H1 (cell line): ENCODE data around the gene AHI1. TPM values are rescaled to one million over a fixed set of nuclear protein-coding genes. Genes with fewer than 3 reads are reported as not detected.

ENCODE experiments used
- CTCF ChIA-PET: fragments of 300-600 bp; sonication (Branson Sonifier 250); formaldehyde crosslinking; loops from one replicate; lab custom pipeline; 2021; ENCODE audit not compliant: partially characterized antibody; lab: Charles Lee
- POLR2A ChIA-PET: fragments of 300-600 bp; sonication (Branson Sonifier 250); formaldehyde crosslinking; loops from one replicate; lab custom pipeline; 2021; ENCODE audit warnings: inconsistent platforms; ENCODE audit not compliant: partially characterized antibody; lab: Charles Lee
- DNase-seq, 2 experiments: peaks; one replicate each; pipeline versions ENCODE4 v3.0.0 to v3.0.0-alpha.2; 2010 to 2022; ENCODE audit warnings: low spot score in 2 of 2, low read depth in 1 of 2, mixed read lengths in 1 of 2
- FAIRE-seq: peaks from 2 replicates; lab custom pipeline; 2011; peaks lifted over from hg19 to GRCh38; lab: Jason Lieb, UNC
- H2AFZ ChIP-seq: 2 replicates; pipeline ENCODE4 v1.8.1; 2012; ENCODE audit warnings: low read length, inconsistent platforms
- H2AK5ac ChIP-seq: 2 replicates; pipeline ENCODE4 v1.6.1; 2013; ENCODE audit warnings: low read depth, low read length
- H2BK120ac ChIP-seq: replicated peaks from 2 replicates; pipeline ENCODE3; 2013; ENCODE audit warnings: low read depth, low read length, inconsistent platforms
- H2BK12ac ChIP-seq: 2 replicates; pipeline ENCODE4 v1.6.1; 2013; ENCODE audit warnings: low read depth, low read length
- H2BK15ac ChIP-seq: 2 replicates; pipeline ENCODE4 v1.6.1; 2013; ENCODE audit warnings: low read length
- H2BK20ac ChIP-seq: 2 replicates; pipeline ENCODE4 v1.6.1; 2013; ENCODE audit warnings: low read length
- H2BK5ac ChIP-seq: 2 replicates; pipeline ENCODE4 v1.6.1; 2013; ENCODE audit warnings: low read depth, low read length
- H3K14ac ChIP-seq: 2 replicates; pipeline ENCODE4 v1.6.1; 2013; ENCODE audit warnings: inconsistent platforms; ENCODE audit not compliant: insufficient read length
- H3K18ac ChIP-seq: 2 replicates; pipeline ENCODE4 v1.6.1; 2013; ENCODE audit warnings: low read length; ENCODE audit errors: extremely low read depth
- H3K23ac ChIP-seq: 2 replicates; pipeline ENCODE4 v1.6.1; 2013; ENCODE audit warnings: inconsistent platforms; ENCODE audit not compliant: insufficient read length
- H3K23me2 ChIP-seq: 2 replicates; pipeline ENCODE4 v1.6.1; 2013; ENCODE audit warnings: low read depth, low read length
- H3K27ac ChIP-seq: 2 replicates; pipeline ENCODE4 v1.6.1; 2011; ENCODE audit warnings: low read depth, low read length, inconsistent platforms
- H3K27me3 ChIP-seq, 4 experiments: replicated peaks in 1 of 4; 1 replicate in 1 of 4; 2 replicates in 3 of 4; pipeline versions ENCODE4 v1.6.1 to v1.8.1; 2011 to 2013; ENCODE audit warnings: low read length in 3 of 4, mild to moderate bottlenecking in 3 of 4, inconsistent platforms in 2 of 4, mixed read lengths in 2 of 4, moderate library complexity in 1 of 4; ENCODE audit not compliant: control insufficient read depth in 3 of 4, insufficient read depth in 3 of 4; ENCODE audit errors: extremely low read depth in 1 of 4
- H3K36me3 ChIP-seq, 4 experiments: 2 replicates each; pipeline versions ENCODE4 v1.6.1 to v1.8.1; 2011 to 2013; ENCODE audit warnings: mild to moderate bottlenecking in 4 of 4, low read length in 3 of 4, moderate library complexity in 2 of 4, control low read depth in 1 of 4, inconsistent platforms in 1 of 4; ENCODE audit not compliant: insufficient read depth in 4 of 4, control insufficient read depth in 2 of 4
- H3K4ac ChIP-seq: replicated peaks from 2 replicates; pipeline ENCODE3; 2013; ENCODE audit warnings: low read length, low read depth, mixed read lengths, inconsistent platforms; ENCODE audit not compliant: insufficient read length
- H3K4me1 ChIP-seq, 4 experiments: replicated peaks in 1 of 4; 1 replicate in 1 of 4; 2 replicates in 3 of 4; pipeline versions ENCODE4 v1.6.1 to v1.8.1; 2011 to 2013; ENCODE audit warnings: low read length in 3 of 4, inconsistent platforms in 2 of 4, mixed read lengths in 1 of 4; ENCODE audit not compliant: insufficient read depth in 4 of 4, control insufficient read depth in 3 of 4
- H3K4me2 ChIP-seq, 2 experiments: 2 replicates each; pipeline versions ENCODE4 v1.6.1 to v1.8.1; 2011 to 2013; ENCODE audit warnings: low read depth in 2 of 2, low read length in 2 of 2, control low read depth in 1 of 2, inconsistent platforms in 1 of 2, mild to moderate bottlenecking in 1 of 2; ENCODE audit not compliant: insufficient read depth in 1 of 2
- H3K4me3 ChIP-seq, 4 experiments: fragments of 200-600, 300-600 bp in 1 of 4; sonication (generic), shearing (Covaris generic), sonication (Bioruptor Twin) in 1 of 4; 2 replicates each; pipeline versions ENCODE4 v1.5.1 to v1.8.1; 2011 to 2016; ENCODE audit warnings: low read length in 4 of 4, low read depth in 3 of 4, control low read depth in 2 of 4, inconsistent platforms in 2 of 4, mild to moderate bottlenecking in 2 of 4, mixed read lengths in 1 of 4, moderate library complexity in 1 of 4; ENCODE audit not compliant: insufficient read depth in 2 of 4; ENCODE audit errors: extremely low read depth in 1 of 4
- H3K56ac ChIP-seq: replicated peaks from 2 replicates; pipeline ENCODE3; 2013; ENCODE audit warnings: low read depth, mild to moderate bottlenecking, mixed read lengths, low read length, inconsistent platforms; ENCODE audit not compliant: insufficient read length
- H3K79me1 ChIP-seq: 2 replicates; pipeline ENCODE4 v1.6.1; 2013; ENCODE audit warnings: low read depth, low read length, control low read depth
- H3K79me2 ChIP-seq, 2 experiments: 2 replicates each; pipeline versions ENCODE4 v1.6.1 to v1.8.1; 2012 to 2013; ENCODE audit warnings: low read length in 2 of 2, mild to moderate bottlenecking in 2 of 2, inconsistent platforms in 1 of 2; ENCODE audit not compliant: insufficient read depth in 2 of 2, control insufficient read depth in 1 of 2
- H3K9ac ChIP-seq, 4 experiments: replicated peaks in 1 of 4; 1 replicate in 1 of 4; 2 replicates in 3 of 4; pipeline versions ENCODE4 v1.6.1 to v1.8.1; 2011 to 2013; ENCODE audit warnings: low read depth in 3 of 4, low read length in 3 of 4, control low read depth in 2 of 4, mild to moderate bottlenecking in 2 of 4, moderate library complexity in 2 of 4, inconsistent platforms in 1 of 4; ENCODE audit errors: extremely low read depth in 1 of 4
- H3K9me3 ChIP-seq, 2 experiments: 2 replicates each; pipeline versions ENCODE4 v1.6.1 to v1.8.1; 2012 to 2013; ENCODE audit warnings: mild to moderate bottlenecking in 2 of 2, moderate library complexity in 2 of 2, control low read depth in 1 of 2, inconsistent platforms in 1 of 2, low read depth in 1 of 2, low read length in 1 of 2, mixed read lengths in 1 of 2; ENCODE audit not compliant: insufficient read depth in 2 of 2
- H4K20me1 ChIP-seq, 2 experiments: replicated peaks in 1 of 2; 2 replicates each; pipeline versions ENCODE3 to v1.8.1; 2011 to 2013; ENCODE audit warnings: inconsistent platforms in 2 of 2, low read length in 2 of 2, mild to moderate bottlenecking in 1 of 2; ENCODE audit not compliant: insufficient read depth in 2 of 2, control insufficient read depth in 1 of 2
- H4K5ac ChIP-seq: 2 replicates; pipeline ENCODE4 v1.6.1; 2013; ENCODE audit warnings: low read length, low read depth, mixed read lengths, inconsistent platforms; ENCODE audit not compliant: insufficient read length
- H4K8ac ChIP-seq: 2 replicates; pipeline ENCODE4 v1.8.0; 2013; ENCODE audit warnings: mild to moderate bottlenecking, moderate library complexity, low read length, inconsistent platforms; ENCODE audit not compliant: insufficient read depth; ENCODE audit errors: extremely low read depth
- H4K91ac ChIP-seq: replicated peaks from 2 replicates; pipeline ENCODE3; 2013; ENCODE audit warnings: low read length, mixed read lengths, inconsistent platforms; ENCODE audit not compliant: insufficient read length
- CEBPB ChIP-seq: IDR thresholded peaks from 2 replicates; pipeline ENCODE4 v1.6.1; 2012; ENCODE audit warnings: low read depth, low read length
- POLR2AphosphoS5 ChIP-seq: IDR thresholded peaks from 2 replicates; pipeline ENCODE4 v1.6.1; 2011; ENCODE audit warnings: low read depth, low read length
- RFX5 ChIP-seq: IDR thresholded peaks from 2 replicates; pipeline ENCODE4 v1.6.1; 2011; ENCODE audit warnings: low read depth, low read length, improper control_type of control experiment, borderline replicate concordance
- SIX5 ChIP-seq: IDR thresholded peaks from 2 replicates; pipeline ENCODE4 v1.6.1; 2011; ENCODE audit warnings: mild to moderate bottlenecking, low read depth, low read length
- SP1 ChIP-seq: IDR thresholded peaks from 2 replicates; pipeline ENCODE4 v1.6.1; 2011; ENCODE audit warnings: low read depth, low read length
- SRF ChIP-seq: IDR thresholded peaks from 2 replicates; pipeline ENCODE4 v1.6.1; 2011; ENCODE audit warnings: mild to moderate bottlenecking, low read depth, low read length, moderate library complexity
- TCF12 ChIP-seq: IDR thresholded peaks from 2 replicates; pipeline ENCODE4 v1.6.1; 2011; ENCODE audit warnings: low read depth, mild to moderate bottlenecking, low read length
- polyA plus RNA-seq, 7 experiments: library from polyadenylated mRNA; depleted of rRNA in 3 of 7; stranded (reverse) in 5 of 7; unstranded in 2 of 7; fragments of >200 nt in 5 of 7; fragments of 200-250 nt in 2 of 7; gene quantifications; 1 replicate in 5 of 7; 2 replicates in 1 of 7; 4 replicates in 1 of 7; pipeline versions ENCODE4 v1.2.1 to v1.2.3, GENCODE V29; 2011 to 2013; ENCODE audit warnings: missing spikeins in 2 of 7, mixed read lengths in 2 of 7
- total RNA-seq: library from RNA; stranded (reverse); fragmentation: NEBNext Ultra II Directional; extraction: Animal tissue kit (Norgen Biotek cat#: 25700); gene quantifications from 2 replicates; pipeline ENCODE4 v1.2.1, GENCODE V29; 2021

The AHI1 gene
- total and polyA plus RNA-seq, 2 of the 8 experiments (the other 6 are each of a cell fraction or from before 2014, with no cell fraction given): 4.2 to 19.6 TPM

GRCh38 chr6:135282395-135282794 is 215.1 kb downstream of the AHI1 start:
- H3K27me3 ChIP-seq: no peaks in the 10 kb centered on the region
- no peak overlapping the region for H2BK15ac ChIP-seq
- no peak overlapping the region for H2BK5ac ChIP-seq
- H3K79me2 ChIP-seq: no peaks in the 10 kb centered on the region
- no peak overlapping the region for H3K4me2 ChIP-seq
- ChIA-PET POLR2A (no interaction called here), CTCF (interaction anchor here (0.6 kb wide), 1 partner anchor 10 kb away, joined by 3 read pairs; no protein-coding TSS in a partner anchor)
- H4K8ac ChIP-seq: no peak overlapping the region
- no peak overlapping the region for H3K27ac ChIP-seq
- FAIRE-seq (no peak), DNase-seq (no peak)
- no peaks in the 10 kb centered on the region for H3K79me1 ChIP-seq
- H3K23me2 ChIP-seq: no peaks in the 10 kb centered on the region
- no peak overlapping the region for H2AFZ ChIP-seq
- no peak overlapping the region for H3K18ac ChIP-seq
- H3K14ac ChIP-seq: no peak overlapping the region
- no peaks in the 10 kb centered on the region for H4K20me1 ChIP-seq
- H2AK5ac ChIP-seq: no peak overlapping the region
- H2BK12ac ChIP-seq: no peak overlapping the region
- H3K9me3 ChIP-seq: no peaks in the 10 kb centered on the region
- H3K9ac ChIP-seq: no peak overlapping the region
- H2BK120ac ChIP-seq: no peak overlapping the region
- H3K56ac ChIP-seq: no peak overlapping the region
- H4K5ac ChIP-seq: no peak overlapping the region
- H2BK20ac ChIP-seq: no peak overlapping the region
- H3K4me1 ChIP-seq: no peaks in the 10 kb centered on the region
- H4K91ac ChIP-seq: no peak overlapping the region
- no peak overlapping the region for H3K4ac ChIP-seq
- H3K4me3 ChIP-seq: no peak overlapping the region
- no peaks in the 10 kb centered on the region for H3K36me3 ChIP-seq
- no peak overlapping the region for H3K23ac ChIP-seq
- no peak for TF ChIP-seq SIX5
- TF ChIP-seq RFX5: no peak
- TF ChIP-seq CEBPB: no peak
- TF ChIP-seq TCF12: no peak
- TF ChIP-seq SP1: no peak
- no peak for TF ChIP-seq SRF
- no peak for TF ChIP-seq POLR2AphosphoS5
